Stimulated activated naive CD4-positive, alpha-beta T cell treated with Interleukin-2 at 50 U/mL for 16 hours (primary cell): ENCODE data around the gene COQ2.
A peak's percentile ranks its signal among the peaks of the same experiment; 100 is the strongest.
"Not testable (repeated sequence)": the region's sequence is repeated elsewhere in the genome, so short reads cannot be mapped to it uniquely, and the experiment has no call there.

Experiments used
- DNase-seq: peaks from one replicate; lab custom pipeline; 2025; lab: John Stamatoyannopoulos, UW

COQ2 gene

DNA sequence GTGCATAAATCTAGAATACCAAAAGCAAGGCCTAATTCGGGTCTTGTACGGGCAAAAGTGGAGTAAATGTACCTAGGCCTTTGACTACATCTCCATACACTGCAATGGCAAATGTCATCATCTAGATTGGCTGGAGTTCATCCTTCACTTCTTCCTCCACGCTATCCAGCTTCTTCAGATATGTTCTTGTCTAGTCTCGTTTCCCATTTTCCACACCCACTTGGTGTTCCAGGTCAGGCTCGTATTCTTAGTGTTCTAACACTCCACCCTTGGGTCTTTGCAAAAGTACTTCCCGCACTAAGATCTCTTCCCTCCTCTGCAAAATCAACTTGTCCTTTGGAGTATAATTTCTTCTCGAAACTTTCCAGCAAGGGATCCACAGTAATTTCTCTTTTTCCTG is 1.4 kb downstream of the COQ2 start:
- no peak for DNase-seq

DNA sequence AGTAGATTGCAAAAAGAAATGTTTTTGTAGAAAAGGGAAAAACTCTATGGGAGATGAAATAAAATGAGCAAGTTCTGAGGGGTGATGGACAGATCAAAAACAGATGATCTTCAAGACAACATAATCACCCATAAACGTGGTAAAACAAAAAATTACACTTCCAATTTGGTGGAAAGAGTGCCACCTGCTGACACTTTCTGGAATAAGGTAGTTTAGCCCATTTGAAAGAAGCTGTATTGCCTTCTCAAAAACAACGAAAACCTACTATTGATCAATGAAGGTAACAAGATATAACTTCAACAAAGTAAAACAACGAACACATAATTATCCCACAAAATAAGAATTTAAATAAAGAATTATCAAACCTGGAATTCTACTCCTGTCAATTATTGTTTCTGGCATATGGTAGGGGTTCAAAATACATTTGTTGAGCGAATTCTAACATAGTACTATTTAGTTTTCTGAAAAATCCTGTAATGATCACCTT is 2.5 kb downstream of the COQ2 start:
- peak; percentile 4 for DNase-seq

DNA sequence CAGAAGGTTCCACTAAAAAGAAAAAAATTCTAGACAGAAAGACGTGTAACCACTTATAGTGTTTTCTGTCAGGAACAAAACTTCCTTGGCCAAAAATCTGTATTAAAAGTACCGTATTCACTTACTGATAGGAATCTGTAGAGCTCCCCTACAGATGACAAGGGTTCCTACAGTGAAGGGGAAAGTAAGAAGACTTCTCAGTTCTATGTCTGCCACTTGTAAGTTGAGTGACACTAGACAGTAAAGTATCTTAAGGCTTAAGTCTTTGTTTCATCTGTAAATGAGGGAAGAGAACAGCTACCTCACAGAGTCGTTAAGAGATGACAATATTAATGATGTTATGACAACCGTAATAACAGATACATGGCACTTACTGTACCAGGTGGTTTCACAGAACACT is 3.3 kb downstream of the COQ2 start:
- no peak for DNase-seq

DNA sequence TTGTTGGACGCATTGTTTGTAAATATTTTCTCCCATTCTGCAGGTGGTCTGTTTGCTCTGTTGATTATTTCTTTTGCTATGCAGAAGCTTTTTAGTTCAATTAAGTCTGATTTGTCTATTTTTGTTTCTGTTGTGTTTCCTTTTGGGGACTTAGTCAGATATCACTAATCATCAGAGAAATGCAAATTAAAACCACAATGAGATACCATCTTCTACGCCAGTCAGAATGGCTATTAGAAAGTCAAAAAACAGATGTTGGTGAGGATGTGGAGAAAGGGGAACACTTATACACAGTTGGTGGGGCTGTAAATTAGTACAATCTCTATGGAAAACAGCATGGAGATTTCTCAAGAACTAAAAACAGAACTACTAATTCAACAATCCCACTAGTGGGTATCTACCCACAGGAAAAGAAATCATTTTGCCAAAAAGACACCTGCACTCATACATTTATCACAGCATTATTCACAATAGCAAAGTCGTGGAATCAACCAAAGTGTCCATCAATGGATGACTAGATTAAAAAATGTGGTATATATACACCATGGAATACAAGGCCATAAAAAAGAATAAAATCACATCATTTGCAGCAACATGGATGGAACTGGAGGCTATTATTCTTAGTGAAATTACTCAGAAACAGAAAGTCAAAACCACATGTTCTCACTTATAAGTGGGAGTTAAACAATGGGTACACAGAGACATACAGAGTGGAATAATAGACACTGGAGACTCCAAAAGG is 8.1 kb downstream of the COQ2 start:
- DNase-seq = no peak

DNA sequence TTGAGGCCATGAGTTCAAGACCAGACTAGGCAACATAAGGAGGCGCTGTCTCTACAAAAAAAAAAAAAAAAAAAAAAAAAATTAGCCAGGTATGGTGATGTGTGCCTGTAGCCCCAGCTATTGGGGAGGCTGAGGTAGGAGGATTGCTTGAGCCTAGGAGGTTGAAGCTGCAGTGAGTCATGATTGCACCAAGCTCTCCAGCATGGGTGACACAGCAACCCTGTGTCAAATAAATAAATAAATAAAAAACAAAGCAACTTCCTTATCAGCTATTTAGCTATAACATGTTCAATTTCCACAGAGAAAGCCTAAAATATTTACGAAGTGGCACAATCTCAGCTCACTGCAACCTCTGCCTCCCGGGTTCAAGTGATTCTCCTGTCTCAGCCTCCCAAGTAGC is 10.7 kb downstream of the COQ2 start:
- not testable (repeated sequence) for DNase-seq

DNA sequence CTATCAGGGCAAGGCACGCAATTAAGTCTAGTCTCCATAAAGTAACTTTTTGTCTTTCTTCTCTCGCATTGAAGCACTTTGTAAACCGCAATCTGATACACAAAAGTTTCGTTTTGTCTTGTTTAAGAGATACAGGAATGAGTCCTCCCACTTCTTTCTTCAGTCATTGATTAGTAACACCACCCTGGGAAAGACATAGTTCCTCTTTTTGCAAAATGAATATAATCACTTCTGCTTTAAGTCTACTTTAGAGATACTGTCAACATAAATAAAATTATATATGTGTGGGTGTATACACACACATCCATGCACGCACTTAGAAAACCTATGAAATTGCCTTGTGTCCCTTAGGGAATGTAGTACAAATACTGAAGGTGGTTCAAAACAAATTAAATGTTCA is 11.7 kb downstream of the COQ2 start:
- no peak for DNase-seq

DNA sequence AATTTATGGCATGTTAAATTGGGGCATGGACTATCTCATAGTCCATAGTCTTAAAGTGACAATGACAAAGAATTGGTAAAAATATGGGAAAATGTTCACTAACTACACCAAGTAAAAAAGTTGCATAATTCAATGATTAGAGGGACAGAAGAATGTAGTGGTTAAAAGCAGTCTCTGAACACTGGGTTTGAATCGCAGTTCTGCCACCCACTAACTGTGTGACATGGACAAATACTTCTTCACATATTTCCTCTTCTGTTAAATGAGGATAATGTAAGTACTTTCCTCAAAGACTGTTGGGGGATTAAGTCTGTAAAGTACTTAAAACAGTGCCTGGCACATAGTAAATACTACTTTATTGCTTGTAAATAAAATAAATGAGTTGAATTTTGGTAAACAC is 15.3 kb downstream of the COQ2 start:
- no peak for DNase-seq

DNA sequence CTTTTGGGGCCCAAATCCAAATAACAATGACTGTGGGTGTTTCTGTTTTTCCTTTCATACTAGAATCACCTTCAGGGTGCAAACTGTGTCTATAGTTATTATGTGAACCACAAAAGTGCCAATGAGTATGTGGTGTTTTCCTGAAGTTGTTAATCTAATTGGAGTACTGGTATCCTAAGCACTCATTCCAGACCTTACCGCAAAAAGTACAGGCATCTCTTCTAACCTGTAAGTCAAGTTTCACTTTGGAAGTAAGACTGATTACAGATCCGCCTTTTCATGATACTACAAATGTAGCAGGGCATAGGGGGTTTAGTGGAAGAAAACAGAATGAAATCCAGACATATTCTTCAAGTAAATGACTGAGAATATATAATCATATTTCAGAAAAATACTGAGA is 16.1 kb downstream of the COQ2 start:
- no peak for DNase-seq

DNA sequence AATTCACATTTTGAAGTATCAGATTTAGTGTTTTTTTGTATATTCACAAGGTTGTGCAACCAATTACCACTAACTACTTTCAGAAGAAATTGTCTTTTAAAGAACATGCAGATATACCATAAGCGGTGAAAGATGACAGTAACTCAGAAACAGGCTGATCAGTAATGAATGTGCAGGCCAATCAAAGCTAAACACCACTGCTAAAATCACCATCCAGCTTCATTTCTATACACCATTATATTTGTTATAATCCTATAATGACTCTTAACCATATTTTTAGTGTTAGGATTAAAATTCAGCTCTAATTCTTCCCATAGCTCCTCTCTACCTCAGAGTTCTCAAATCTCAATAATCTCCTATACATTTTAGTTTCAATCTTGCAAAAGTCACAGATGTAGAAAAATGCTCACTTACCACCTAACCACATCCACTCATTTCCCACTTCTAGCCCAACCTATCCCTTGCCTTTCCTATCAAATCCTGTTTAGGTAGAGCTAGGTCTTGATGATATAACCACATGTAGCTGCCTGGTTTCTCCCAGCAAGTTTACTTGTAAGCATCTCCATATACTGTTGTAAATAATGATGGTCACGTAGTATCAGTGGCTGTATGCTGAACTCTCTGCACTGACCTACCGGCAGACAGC is 16.6 kb downstream of the COQ2 start:
- DNase-seq = no peak

DNA sequence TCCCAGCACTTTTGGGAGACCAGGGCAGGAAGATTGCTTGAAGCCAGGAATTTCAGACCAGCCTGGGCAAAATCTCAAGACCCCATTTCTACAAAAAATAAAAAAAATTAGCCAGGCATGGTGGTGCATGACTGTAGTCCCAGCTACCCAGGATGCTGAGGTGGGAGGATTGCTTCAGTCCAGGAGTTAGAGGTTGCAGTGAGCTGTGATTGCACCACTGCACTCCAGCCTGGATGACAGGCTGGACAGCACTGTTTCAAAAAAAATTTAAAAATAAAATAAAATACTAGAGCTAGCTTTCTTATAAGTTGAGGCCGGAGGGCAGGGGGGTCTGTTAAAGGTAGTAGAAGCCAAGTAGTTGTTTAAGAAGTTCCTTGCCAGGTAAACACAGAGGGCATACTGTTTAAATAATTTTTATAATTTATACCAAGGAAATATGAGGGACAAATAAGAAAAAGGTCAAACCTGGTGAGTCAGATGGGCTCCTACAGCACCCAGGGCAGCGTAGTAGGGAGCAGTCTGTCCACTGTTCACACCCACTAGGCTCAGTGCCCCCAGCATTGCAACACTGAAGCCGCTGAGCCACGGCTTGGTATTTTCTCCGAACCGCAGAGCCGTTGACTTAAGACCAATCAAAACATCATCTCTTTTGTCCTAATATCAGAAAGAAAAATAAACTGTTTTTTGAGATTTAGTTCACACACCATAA is 17.3 kb downstream of the COQ2 start:
- no peak for DNase-seq

DNA sequence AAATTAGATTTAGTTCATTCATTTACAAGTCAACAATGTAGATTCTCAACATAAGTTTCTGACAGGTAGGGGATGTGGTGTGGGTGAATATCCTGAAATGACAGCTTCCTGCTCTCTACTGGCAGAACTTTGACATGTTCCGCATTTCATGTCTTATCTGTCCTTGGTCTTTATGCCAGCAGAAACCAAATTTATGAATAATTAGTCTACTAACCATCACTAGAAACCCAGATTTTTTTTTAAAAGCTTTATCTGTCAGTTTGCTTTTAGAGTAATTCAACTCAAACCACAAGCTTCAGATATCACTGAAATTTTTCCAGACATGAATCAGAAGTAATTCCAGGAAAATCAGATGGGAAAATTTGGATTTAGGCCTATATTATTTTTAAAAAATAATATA is 17.9 kb downstream of the COQ2 start:
- no peak for DNase-seq

DNA sequence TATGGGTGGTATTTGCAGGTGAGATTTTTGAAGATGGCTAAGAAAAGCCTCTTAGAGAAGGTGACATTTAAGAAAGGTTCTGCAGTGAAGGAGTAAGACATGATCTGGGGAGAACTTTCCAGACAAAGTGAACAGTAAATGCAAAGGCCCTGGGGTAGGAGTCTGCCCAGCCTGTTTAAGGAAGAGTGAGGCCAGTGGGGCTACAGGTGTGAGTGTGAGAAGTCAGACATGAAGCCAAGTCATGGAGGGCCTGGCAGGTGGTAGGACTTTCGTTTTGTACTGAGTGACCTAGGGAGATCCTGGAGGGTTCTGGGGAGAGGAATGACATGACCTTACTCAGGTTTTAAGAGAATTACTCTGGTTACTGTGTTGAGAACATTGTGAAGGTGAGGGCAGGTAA is 21.5 kb downstream of the COQ2 start:
- DNase-seq = no peak

DNA sequence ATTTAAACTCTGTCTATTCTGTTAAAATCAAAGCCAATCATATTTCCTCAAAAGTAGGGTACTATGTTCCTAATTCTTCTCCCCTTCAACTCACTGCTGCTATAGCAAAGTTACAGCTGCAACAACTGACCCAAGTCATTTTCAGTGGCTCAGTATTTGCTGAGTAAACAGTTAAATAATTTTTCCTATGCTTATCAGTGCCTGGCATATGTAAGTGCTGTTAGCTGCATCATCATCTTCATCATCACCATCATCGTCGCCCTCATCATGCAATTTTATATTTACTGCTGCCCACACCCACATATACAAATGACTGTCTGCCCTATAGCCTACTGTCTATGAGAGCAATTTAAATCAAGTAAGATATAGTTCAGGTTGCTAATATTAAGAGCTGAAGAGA is 21.9 kb downstream of the COQ2 start:
- DNase-seq = no peak

DNA sequence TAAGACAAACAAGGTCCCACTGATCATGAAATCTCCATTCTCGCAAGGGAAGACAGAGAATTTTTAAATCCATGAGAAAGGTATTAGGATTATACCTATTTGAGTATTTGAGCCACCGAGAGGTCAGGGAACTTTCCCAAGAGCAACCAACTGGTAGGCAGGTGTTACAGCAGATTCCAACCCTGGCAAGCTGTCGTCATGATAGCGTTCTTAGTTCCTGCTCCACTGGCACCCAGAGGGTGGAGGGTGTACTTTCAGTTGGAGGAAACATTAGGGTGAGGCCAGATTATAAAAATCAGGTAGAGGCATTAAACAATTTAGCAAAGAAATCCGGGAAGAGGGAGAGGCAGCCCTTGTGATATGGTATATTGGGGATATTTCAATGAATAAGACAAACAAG is 23.3 kb downstream of the COQ2 start:
- no peak for DNase-seq

DNA sequence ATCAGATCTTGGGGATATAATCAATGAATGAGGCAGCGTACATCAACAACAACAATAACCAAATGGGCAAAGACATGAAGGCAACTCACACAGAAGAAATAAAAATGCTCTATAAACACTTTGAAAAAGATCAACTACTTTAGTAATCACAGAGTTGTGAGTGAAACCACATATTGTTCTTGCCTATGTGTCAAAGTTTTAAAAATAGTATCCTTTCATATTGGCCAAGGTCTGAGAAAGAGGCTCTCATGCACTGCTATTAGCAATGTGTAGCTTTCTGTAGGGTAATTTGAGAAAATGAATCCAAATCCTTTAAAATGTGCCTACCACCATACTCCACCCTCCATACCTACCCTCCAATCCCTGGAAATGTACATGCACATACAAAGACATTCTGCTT is 25.0 kb downstream of the COQ2 start:
- DNase-seq = no peak

DNA sequence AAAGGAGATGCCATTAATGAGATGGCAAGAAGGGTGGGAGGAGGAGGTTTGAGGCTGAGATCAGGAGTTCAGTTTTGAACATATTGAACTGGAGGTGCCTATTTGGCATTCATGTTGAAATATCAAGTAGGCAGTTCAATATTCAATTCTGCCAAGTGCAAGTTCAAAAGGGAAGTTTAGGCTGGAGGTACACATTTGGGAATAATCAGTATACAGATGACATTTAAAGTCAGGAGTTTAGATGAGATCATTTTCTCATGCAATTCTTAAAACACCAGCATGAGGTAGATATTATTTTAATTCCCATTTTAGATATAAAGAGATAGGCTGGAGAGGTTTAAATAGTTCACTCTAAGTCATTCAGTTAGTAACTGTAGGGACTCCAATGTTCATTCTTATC is 26.1 kb downstream of the COQ2 start:
- DNase-seq = no peak

DNA sequence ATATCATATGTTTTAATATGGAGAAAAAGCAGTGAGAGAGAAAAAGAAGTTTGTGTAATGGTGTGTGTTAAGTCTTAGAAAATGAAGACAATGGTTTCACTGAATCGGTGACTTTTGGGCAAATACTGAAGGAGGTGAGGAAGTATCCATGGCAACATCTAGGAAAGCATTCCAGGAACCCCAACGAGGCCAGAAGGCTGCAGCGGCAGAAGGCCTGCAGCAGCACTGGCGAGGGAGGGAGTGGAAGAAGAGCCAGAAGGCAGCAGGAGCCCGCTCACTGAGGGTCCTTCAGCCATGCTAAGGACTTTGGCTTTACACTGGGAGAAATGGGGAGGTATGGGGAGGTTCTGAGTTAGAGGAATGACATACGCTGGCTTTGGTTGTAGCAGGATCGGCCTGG is 26.8 kb downstream of the COQ2 start:
- DNase-seq = no peak

DNA sequence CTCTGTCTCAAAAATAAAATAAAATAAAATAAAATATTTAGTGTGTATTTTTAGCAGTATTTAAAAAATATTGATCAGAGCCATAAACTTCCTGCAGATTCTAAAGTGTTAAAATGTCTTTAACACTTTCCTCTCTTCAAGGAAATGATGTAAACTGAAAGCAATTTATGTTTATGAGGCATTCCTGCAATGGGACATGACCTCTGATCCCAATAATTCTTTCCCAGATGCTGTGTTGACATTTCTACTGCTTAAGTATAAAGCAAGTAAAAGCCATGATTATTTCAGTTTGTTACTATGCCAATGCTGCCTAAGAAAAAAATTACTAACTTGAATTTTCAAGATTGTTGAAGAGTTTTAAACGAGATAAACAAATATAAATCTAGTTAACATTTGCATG is 29.0 kb downstream of the COQ2 start:
- DNase-seq = no peak

DNA sequence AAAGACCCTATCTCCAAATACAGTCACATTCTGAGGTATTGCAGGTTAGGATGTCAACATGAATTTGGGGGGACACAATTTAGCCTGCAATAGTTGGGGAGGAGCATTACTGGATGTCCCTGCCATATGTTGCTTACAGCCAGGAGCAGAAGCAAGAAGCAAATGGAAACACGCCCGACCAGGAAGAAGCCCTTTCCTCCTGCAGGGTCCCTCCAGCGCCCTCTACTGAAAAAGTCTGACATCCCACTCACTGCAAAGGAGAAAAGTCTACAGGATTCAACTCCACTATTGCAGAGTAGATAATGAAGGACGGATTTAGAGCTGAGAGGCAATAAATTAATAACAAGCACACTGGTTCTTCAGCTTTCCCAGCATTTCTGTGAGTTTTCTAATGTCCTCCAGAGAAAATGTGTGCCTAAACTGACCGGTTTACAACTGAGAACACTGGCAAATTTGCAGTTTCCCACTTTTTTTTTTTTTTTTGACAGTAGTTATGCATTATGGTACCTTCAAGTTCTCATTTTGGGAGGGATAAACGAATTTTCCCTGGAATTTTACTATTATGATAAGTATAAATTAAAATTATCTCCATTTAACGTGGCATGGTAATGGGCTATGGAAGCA is 31.7 kb downstream of the COQ2 start:
- peak; percentile 52 for DNase-seq

DNA sequence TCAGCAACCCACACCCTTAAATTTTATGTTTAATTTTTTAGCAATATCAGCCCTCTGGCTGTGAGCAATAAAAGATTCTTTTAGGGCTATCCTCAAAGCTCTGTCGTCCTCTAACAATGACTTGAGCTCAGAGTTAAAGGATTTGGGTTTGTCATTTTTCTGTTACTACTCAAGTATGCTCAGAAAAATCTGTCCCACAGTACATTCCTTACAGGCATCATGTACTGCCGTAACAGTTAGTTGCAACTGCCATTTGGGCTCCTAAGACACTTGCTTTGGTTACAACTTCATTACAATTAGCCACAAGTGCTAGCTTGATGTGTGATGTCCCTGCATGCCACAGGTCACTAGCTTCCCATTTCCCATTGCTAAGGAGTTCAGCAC is 33.2 kb downstream of the COQ2 start:
- no peak for DNase-seq

DNA sequence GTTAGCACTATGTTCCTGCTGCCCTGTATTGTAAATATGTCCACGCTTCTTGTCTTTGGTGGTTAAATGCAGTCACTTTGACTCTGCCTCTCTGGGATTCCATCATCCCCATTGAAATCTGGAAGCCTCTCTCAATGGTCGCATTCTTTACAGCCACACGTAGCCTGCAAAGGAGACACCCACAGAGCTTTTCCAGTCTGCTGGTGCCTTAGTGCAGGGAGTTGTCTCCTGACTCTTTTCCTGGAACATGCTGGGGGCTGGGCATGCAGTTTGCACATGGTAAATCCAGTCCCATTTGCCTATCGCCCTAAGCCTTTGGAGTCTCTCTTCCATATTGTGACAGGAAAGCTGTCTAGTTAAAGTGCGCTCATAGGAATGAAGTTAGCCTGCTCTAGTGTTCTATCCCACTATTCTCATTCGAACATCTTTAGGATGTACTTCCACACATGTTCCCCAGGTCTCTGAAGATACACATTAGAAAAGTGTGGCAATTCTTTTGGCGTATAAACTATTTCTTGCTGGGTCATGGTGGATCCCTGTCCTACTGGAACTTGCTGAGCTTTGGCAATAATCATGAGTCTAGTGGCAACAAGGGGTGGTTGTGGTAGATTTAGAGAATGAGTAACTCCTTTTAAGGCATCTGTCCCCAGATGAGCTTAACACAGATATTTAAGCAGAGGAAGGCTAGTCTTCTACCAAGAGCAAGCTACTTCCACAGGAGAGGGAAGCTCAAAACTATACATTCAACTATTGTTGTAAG is 33.7 kb downstream of the COQ2 start:
- no peak for DNase-seq

DNA sequence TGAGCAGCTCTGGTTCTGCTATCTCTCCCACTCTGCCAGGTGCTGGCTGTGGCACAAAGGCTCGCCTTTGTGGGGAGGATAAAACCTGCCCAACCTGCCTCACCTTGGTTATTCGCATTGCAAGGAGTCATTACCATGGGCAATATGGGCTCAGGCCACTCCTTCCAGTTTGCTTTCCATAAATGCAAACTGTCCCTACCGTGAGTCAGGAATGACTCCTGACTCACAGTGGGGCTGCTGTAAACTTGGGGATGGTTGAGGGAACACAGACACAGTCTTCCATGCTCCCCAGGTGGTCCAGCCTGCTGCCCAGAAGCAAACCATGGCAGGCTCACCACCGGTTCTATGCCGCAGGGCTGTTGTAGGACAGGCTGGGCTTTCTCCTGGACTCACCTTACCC is 36.1 kb downstream of the COQ2 start:
- no peak for DNase-seq
